Measurements from ENCODE around the gene CCDC54.

DNA sequence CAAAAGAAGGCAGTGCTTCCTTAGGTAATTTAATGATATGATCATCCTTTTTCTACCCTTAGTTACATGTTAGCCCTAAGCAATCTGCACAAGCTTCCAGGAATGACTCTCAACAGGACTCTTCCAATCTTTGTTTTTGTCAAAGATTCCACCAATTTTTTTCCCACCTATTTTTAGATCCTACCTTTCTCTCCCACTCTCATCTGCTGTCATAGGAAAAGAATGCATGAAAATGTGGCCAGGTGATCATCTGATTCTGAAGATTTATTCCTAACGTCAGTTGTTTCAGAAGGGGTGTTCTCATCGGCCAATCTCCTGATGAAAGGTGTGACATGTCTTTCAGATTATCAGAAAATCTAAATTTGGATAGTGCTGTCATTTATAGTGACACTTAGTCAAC lies 7.2 kb downstream of the CCDC54 start:
- TF ChIP-seq, protein P1, sequence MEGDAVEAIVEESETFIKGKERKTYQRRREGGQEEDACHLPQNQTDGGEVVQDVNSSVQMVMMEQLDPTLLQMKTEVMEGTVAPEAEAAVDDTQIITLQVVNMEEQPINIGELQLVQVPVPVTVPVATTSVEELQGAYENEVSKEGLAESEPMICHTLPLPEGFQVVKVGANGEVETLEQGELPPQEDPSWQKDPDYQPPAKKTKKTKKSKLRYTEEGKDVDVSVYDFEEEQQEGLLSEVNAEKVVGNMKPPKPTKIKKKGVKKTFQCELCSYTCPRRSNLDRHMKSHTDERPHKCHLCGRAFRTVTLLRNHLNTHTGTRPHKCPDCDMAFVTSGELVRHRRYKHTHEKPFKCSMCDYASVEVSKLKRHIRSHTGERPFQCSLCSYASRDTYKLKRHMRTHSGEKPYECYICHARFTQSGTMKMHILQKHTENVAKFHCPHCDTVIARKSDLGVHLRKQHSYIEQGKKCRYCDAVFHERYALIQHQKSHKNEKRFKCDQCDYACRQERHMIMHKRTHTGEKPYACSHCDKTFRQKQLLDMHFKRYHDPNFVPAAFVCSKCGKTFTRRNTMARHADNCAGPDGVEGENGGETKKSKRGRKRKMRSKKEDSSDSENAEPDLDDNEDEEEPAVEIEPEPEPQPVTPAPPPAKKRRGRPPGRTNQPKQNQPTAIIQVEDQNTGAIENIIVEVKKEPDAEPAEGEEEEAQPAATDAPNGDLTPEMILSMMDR (IDR thresholded peaks at IDR 0.05): no peak
- TF ChIP-seq POLR2A (IDR thresholded peaks at IDR 0.05): no peak

All from tibial nerve (tissue), 3 donors.